ENCODE data around the gene HOXD8.

The HOXD8 gene

GRCh38 chr2:176156301-176156806, 26.8 kb downstream of the HOXD8 start:
- peak overlapping the region; percentile 58; the same call in 1 of the 2 replicates for H3K4me3 ChIP-seq (ENCODE audit: low read length)
- DNase-seq (ENCODE audit: low read depth): no peak
- no peak for TF ChIP-seq CTCF (conservative IDR thresholded peaks at IDR 0.05; ENCODE audit: low read length)

GRCh38 chr2:176156807-176157498, 27.4 kb downstream of the HOXD8 start, which contains the start of gene HOXD3:
TSS of gene HOXD3 (plus strand) at chr2:176157307. CDS start at chr2:176169115, 11,808 bp downstream.
- TF ChIP-seq CTCF (conservative IDR thresholded peaks at IDR 0.05; ENCODE audit: low read length): no peak
- H3K4me3 ChIP-seq (ENCODE audit: low read length): peak within 1 kb of the TSS; percentile 58
- DNase-seq (ENCODE audit: low read depth): peak; percentile 39

GRCh38 chr2:176157499-176158185, 28.1 kb downstream of the HOXD8 start:
- no peak for TF ChIP-seq CTCF (conservative IDR thresholded peaks at IDR 0.05; ENCODE audit: low read length)
- DNase-seq (ENCODE audit: low read depth): peak; percentile 45
- H3K4me3 ChIP-seq (ENCODE audit: low read length): peak overlapping the region; percentile 58

GRCh38 chr2:176158186-176158591, 28.7 kb downstream of the HOXD8 start:
- TF ChIP-seq CTCF (conservative IDR thresholded peaks at IDR 0.05; ENCODE audit: low read length): no peak
- peak overlapping the region; percentile 58 for H3K4me3 ChIP-seq (ENCODE audit: low read length)
- DNase-seq (ENCODE audit: low read depth): no peak

GRCh38 chr2:176158855-176159662, 29.6 kb downstream of the HOXD8 start:
- no peak overlapping the region for H3K4me3 ChIP-seq (ENCODE audit: low read length)
- TF ChIP-seq CTCF (conservative IDR thresholded peaks at IDR 0.05; ENCODE audit: low read length): no peak
- no peak for DNase-seq (ENCODE audit: low read depth)

DNA sequence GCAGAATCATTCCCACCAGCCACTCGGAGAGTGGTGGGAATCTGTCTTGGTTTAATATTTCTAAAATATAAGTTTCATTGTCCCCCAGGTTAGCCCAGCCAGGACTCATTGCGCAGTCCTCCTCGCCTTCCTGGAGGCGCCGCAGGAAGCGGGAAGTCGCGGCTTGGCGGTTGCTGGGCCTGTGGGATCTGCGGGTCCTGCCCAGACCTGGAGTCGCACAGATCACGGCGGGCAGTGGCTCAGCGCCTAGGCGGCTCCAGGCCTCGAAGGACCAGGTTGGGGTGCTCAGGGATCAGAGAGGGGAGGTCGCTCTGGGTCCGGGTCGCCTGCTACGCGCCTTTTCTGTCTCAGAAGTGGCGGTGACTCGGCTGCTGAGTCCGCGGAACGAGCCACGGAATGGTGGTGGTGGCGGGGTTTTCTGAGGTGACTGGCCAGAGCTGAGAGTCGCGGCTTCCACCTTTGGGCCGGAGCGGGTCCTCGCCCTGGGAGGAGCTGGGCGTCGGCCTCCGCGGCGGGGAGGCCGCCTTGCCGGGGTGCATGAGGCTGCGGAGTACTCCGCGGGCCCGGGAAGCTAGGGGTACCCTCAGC, 30.3 kb downstream of the HOXD8 start:
- DNase-seq (ENCODE audit: low read depth): no peak
- no peak overlapping the region for H3K4me3 ChIP-seq (ENCODE audit: low read length)

More for the DNA sequence above, 30.3 kb downstream of the HOXD8 start:
- no peak for TF ChIP-seq CTCF (conservative IDR thresholded peaks at IDR 0.05; ENCODE audit: low read length)
